Ectodermal cell (in vitro differentiated cells): Measurements from ENCODE around the gene BCAS2.

Experiments used
- H3K27ac ChIP-seq: 2 replicates; pipeline ENCODE4 v1.7.0; 2013; ENCODE audit warnings: mild to moderate bottlenecking, low read depth, low read length; ENCODE audit not compliant: insufficient read depth, poor library complexity, severe bottlenecking
- H3K27me3 ChIP-seq: 2 replicates; pipeline ENCODE4 v1.7.0; 2013; ENCODE audit warnings: mild to moderate bottlenecking, low read length; ENCODE audit not compliant: insufficient read depth, control insufficient read depth, poor library complexity, severe bottlenecking
- H3K36me3 ChIP-seq: one replicate; pipeline ENCODE4 v1.7.0; 2013; ENCODE audit warnings: low read length; ENCODE audit not compliant: control insufficient read depth, insufficient read depth
- H3K4me1 ChIP-seq: one replicate; pipeline ENCODE4 v1.7.0; 2013; ENCODE audit warnings: low read length; ENCODE audit not compliant: control insufficient read depth, insufficient read depth
- H3K4me3 ChIP-seq: 2 replicates; pipeline ENCODE4 v1.7.0; 2013; ENCODE audit warnings: low read depth, low read length, control low read depth; ENCODE audit not compliant: insufficient read depth
- H3K9me3 ChIP-seq: 2 replicates; pipeline ENCODE4 v1.7.0; 2013; ENCODE audit warnings: mild to moderate bottlenecking, low read length, moderate library complexity; ENCODE audit not compliant: control insufficient read depth
- WGBS, 2 experiments: methylation state at CpG; one replicate each; pipeline ENCODE4 v1.1.7; 2013; ENCODE audit warnings: missing lambda C conversion rate in 2 of 2; 5-methylcytosine and 5-hydroxymethylcytosine counted together

BCAS2 gene

DNA sequence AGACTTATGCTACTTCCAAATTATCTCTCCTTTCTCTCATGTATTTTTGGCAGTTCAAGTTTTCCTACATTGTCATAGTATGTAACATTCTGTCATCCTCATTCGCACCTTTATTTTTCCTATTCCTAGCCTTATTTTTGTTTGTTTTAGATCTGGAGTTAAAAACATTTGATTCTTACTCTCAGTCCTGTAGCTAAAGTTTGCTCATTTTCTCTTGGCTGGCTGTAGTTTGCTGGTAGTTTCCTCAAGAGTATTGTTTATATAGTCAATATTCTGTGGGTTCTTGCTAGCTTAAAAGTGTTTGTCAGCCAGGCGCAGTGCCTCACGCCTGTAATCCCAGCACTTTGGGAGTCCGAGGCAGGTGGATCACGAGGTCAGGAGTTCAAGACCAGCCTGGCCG is 40.6 kb downstream of the BCAS2 start:
- 76 to 84% methylated on average over 6 of the region's 6 CpGs for WGBS, 2 experiments
- no peak overlapping the region for H3K27ac ChIP-seq
- H3K9me3 ChIP-seq, result no peaks in the 10 kb centered on the region
- H3K4me3 ChIP-seq, result no peak overlapping the region
- H3K4me1 ChIP-seq, result no peaks in the 10 kb centered on the region
- H3K36me3 ChIP-seq, result no peaks in the 10 kb centered on the region
- no peaks in the 10 kb centered on the region for H3K27me3 ChIP-seq

DNA sequence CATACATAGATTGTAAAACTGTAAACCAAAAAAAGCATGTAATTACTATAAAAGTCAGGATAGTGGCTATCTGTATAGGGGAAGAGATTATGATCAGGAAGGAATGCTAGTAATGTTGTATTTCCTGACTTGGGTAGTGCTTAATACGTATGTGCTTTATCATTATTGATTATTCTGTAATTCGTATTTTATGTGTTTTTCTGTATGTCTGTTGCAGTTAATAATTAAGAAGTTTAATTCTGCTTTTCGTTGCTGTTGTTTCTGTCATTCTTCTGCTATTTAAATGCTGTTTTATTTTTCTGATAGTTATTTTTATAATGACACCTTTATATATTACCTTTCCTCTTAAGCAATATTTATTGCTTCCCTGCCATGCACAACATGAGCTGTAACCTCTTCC is 41.1 kb downstream of the BCAS2 start:
- 89 to 92% methylated on average over 2 to 3 of the region's 3 CpGs for WGBS, 2 experiments
- Histone ChIP-seq H3K4me3 (no peak overlapping the region), H3K27ac (no peak overlapping the region), H3K9me3 (no peaks in the 10 kb centered on the region), H3K27me3 (no peaks in the 10 kb centered on the region), H3K4me1 (no peaks in the 10 kb centered on the region), H3K36me3 (no peaks in the 10 kb centered on the region)

DNA sequence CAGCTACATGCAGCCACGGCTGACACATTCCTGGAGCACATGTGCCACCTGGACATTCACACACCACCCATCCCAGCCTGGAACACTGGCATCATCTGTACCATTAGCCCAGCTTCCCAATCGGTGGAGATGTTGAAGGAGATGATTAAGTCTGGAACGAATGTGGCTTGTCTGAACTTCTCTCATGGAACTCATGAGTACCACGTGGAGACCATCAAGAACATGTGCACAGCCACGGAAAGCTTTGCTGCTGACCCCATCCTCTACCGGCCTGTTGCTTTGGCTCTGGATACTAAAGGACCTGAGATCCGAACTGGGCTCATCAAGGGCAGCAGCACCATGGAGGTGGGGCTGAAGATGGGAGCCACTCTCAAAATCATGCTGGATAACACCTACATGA is 45.4 kb downstream of the BCAS2 start:
- H3K36me3 ChIP-seq, result no peaks in the 10 kb centered on the region
- H3K9me3 ChIP-seq, result no peaks in the 10 kb centered on the region
- 95% methylated on average over 7 of the region's 7 CpGs for WGBS, 2 experiments
- H3K4me3 ChIP-seq, result no peak overlapping the region
- H3K27me3 ChIP-seq, result no peaks in the 10 kb centered on the region
- no peaks in the 10 kb centered on the region for H3K4me1 ChIP-seq
- H3K27ac ChIP-seq, result no peak overlapping the region

DNA sequence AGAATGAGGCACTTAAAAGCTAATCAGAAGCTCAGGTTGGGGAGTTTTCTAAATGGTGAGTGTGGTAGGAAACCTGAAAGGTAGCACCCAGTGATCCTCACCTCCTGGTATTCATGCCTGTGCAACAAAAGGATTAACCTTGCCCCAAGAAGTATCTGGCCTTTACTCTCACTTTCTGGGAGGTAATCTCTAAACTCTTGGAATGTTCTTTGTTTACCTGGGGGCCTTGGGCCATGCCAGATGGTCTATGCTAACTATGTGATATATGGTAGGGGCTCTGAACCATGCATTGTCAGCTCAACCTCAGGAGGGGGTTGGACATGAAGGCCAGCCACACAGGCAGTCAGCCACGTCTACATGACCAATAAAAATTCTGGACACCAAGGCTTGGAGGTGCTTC is 46.0 kb downstream of the BCAS2 start:
- WGBS, 2 experiments, result 94 to 100% methylated on average over 1 of the region's 1 CpG
- H3K36me3 ChIP-seq, result no peaks in the 10 kb centered on the region
- no peak overlapping the region for H3K4me3 ChIP-seq
- H3K27ac ChIP-seq, result no peak overlapping the region
- H3K9me3 ChIP-seq, result no peaks in the 10 kb centered on the region
- H3K4me1 ChIP-seq, result no peaks in the 10 kb centered on the region
- H3K27me3 ChIP-seq, result no peaks in the 10 kb centered on the region

DNA sequence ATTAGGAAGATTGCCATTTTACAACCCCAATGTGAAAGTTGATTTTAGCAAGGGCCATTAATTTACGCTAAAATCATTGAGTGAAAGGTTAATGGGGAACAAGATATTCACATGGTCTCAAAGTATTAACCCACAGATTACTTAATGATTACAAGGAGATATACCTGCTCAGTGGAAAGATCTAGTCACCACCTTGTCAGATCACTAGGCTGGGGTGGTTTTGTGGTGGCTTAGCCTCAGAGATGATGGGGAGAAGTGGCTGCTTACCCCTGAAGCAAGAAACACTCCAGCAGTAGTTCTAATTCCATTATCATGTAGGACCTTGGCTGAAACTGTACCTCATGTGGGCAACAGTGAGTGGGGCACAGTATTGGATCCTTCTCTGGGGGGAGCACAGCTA is 50.3 kb downstream of the BCAS2 start:
- no peak overlapping the region for H3K27ac ChIP-seq
- no peaks in the 10 kb centered on the region for H3K36me3 ChIP-seq
- 25% methylated on average over 1 of the region's 1 CpG; no CpG with 5 or more reads in 1 of the 2 experiments for WGBS, 2 experiments
- no peaks in the 10 kb centered on the region for H3K4me1 ChIP-seq
- no peaks in the 10 kb centered on the region for H3K27me3 ChIP-seq
- no peak overlapping the region for H3K4me3 ChIP-seq
- no peaks in the 10 kb centered on the region for H3K9me3 ChIP-seq

DNA sequence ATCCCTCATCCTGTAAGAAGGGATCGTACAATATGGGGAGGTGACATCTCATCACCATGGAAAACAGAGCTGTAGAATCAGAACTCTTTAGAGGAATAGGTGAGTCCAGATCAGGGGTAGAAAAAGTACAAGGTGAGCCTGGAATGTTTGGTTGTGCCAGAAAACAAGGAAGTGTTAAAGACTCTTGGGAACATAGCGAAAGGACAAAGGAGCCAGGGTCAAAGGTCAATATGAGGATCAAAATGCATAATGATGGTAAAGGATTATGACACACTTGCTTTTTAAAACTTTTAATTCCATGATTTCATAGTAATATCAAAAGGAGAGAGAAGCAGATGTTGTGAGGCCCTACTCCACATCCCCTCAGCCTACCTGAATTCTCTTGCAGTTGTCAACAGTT is 51.2 kb downstream of the BCAS2 start:
- no peak overlapping the region for H3K4me3 ChIP-seq
- 94 to 100% methylated on average over 2 of the region's 2 CpGs for WGBS, 2 experiments
- H3K9me3 ChIP-seq, result no peaks in the 10 kb centered on the region
- H3K27ac ChIP-seq, result no peak overlapping the region
- H3K36me3 ChIP-seq, result no peaks in the 10 kb centered on the region
- no peaks in the 10 kb centered on the region for H3K27me3 ChIP-seq
- H3K4me1 ChIP-seq, result no peaks in the 10 kb centered on the region

DNA sequence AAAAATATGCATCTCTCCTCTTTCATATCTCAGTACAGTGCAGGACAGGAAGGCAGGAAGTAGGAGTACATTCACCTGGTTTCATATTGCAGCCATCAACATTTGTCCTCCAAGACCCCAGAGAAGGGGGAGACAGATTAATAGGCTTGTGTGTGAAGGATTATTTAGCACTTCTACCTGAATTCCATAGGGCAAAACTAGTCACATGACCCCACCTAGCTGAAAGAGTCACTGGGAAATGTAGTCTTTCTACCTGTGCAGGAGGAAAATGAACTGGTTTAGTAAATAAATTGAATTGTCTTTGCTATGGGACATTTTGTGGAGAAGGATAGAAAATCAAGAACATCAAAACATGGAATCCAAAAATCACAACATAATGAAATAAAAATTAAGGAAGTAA is 56.5 kb downstream of the BCAS2 start:
- H3K4me3 ChIP-seq, result no peak overlapping the region
- H3K4me1 ChIP-seq, result no peaks in the 10 kb centered on the region
- H3K36me3 ChIP-seq, result no peaks in the 10 kb centered on the region
- no peaks in the 10 kb centered on the region for H3K9me3 ChIP-seq
- no peaks in the 10 kb centered on the region for H3K27me3 ChIP-seq
- no peak overlapping the region for H3K27ac ChIP-seq

DNA sequence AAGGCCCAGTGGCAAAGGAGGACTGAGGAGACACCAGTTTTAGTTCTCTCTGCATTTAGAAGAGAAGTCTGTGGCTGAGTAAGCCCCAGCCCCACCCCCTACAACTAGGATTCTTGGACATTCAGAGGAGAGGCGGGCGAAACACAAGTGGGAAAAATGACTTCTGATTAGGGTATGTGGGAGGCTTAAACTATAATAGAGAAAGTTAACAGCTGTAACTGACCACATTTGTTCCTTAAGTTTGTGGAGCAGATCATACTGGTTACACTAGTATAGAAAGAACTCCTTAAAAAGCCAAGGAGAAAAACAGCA is 59.2 kb downstream of the BCAS2 start:
- no peak overlapping the region for H3K27ac ChIP-seq
- 88 to 100% methylated on average over 1 of the region's 2 CpGs for WGBS, 2 experiments
- H3K9me3 ChIP-seq, result no peaks in the 10 kb centered on the region
- no peak overlapping the region for H3K4me3 ChIP-seq
- H3K27me3 ChIP-seq, result no peaks in the 10 kb centered on the region
- no peaks in the 10 kb centered on the region for H3K4me1 ChIP-seq
- H3K36me3 ChIP-seq, result no peaks in the 10 kb centered on the region

DNA sequence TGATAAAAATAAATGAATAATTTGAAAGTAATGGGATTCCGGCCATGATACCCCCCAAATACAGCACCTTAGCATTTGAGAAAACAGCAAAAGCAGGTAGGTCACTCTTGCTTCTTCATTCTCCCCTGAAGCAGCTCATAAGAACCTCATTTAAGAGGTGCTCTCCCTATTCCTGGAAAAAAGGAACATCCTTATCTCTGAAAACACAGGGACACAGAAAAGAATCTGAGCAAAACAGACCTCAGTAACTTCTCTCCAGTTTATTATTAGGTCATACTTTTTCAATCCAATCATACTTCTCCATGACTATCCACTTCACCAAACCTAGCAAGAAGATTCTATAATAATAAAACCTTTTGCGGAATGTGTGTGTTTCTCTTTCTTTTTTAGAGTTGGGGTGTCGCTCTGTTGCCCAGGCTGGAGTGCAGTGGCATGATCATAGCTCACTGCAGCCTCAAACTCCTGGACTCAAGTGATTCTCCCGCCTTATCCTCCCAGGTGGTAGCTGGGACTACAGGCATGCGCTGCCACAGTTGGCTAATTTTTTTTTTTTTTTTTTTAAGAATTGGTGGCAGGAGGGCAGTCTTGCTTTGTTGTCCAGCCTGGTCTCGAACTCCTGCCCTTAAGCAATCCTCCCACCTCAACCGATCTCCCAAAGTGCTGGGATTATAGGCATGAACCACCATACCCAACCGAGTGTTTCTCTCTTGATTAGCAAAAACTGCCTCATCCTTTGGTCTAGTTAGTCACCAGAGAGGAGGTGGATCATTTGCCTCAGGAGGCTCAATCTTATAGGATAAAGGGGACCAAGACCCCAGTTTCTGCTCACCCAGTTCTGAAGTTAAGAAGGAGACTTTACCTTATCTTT is 59.8 kb downstream of the BCAS2 start:
- Histone ChIP-seq H3K9me3 (no peaks in the 10 kb centered on the region), H3K27me3 (no peaks in the 10 kb centered on the region), H3K4me3 (no peak overlapping the region), H3K27ac (no peak overlapping the region), H3K36me3 (no peaks in the 10 kb centered on the region), H3K4me1 (no peaks in the 10 kb centered on the region)
- WGBS, 2 experiments, result 87 to 89% methylated on average over 8 of the region's 8 CpGs
